Renal cortical epithelial cell (primary cell): ENCODE results near the gene DTX2. TPM values are rescaled to one million over a fixed set of nuclear protein-coding genes. Genes with fewer than 3 reads are reported as not detected.
"Not testable (repeated sequence)": the region's sequence is repeated elsewhere in the genome, so short reads cannot be mapped to it uniquely, and the experiment has no call there.

Experiments used
- DNase-seq: peaks from one replicate; pipeline ENCODE4 v3.0.0-alpha.2; 2011; ENCODE audit warnings: low read depth
- total RNA-seq: library from RNA; depleted of rRNA; stranded (reverse); fragments of >200 nt; gene quantifications from 2 replicates; pipeline ENCODE4 v1.2.3, GENCODE V29; 2014

DTX2 gene
- total RNA-seq, 1 donor from 2014 or later: 10.2 TPM

GRCh38 chr7:76443846-76444245, 17.7 kb upstream of the DTX2 start:
- not testable (repeated sequence) for DNase-seq

- peak; percentile 66 for DNase-seq
Observed at GRCh38 chr7:76445577-76446008, 15.9 kb upstream of the DTX2 start.

- DNase-seq: not testable (repeated sequence)
Observed at GRCh38 chr7:76457017-76457416, 4.5 kb upstream of the DTX2 start.

GRCh38 chr7:76458504-76458903, 3.0 kb upstream of the DTX2 start:
- DNase-seq: not testable (repeated sequence)

- DNase-seq: not testable (repeated sequence)
Observed at GRCh38 chr7:76460767-76461166, 742 bp upstream of the DTX2 start.

- not testable (repeated sequence) for DNase-seq
Observed at GRCh38 chr7:76462271-76462882, 868 bp downstream of the DTX2 start.

GRCh38 chr7:76464959-76465358, 3.5 kb downstream of the DTX2 start:
- DNase-seq: not testable (repeated sequence)

GRCh38 chr7:76465950-76466349, 4.4 kb downstream of the DTX2 start:
- not testable (repeated sequence) for DNase-seq

GRCh38 chr7:76467743-76468404, 6.4 kb downstream of the DTX2 start:
- peak; percentile 2 for DNase-seq

- DNase-seq: not testable (repeated sequence)
Observed at GRCh38 chr7:76471556-76472221, 10.2 kb downstream of the DTX2 start.

GRCh38 chr7:76473097-76473496, 11.6 kb downstream of the DTX2 start:
- DNase-seq: not testable (repeated sequence)

GRCh38 chr7:76476280-76476679, 14.8 kb downstream of the DTX2 start:
- DNase-seq: not testable (repeated sequence)

GRCh38 chr7:76476742-76477474, 15.4 kb downstream of the DTX2 start:
- DNase-seq: not testable (repeated sequence)

- DNase-seq: not testable (repeated sequence)
Observed at GRCh38 chr7:76479628-76480027, 18.1 kb downstream of the DTX2 start.

GRCh38 chr7:76480403-76481253, 19.1 kb downstream of the DTX2 start:
- DNase-seq: not testable (repeated sequence)

- DNase-seq: not testable (repeated sequence)
Observed at GRCh38 chr7:76482660-76483059, 21.2 kb downstream of the DTX2 start.

GRCh38 chr7:76483081-76483480, 21.6 kb downstream of the DTX2 start:
- DNase-seq: not testable (repeated sequence)

GRCh38 chr7:76484456-76484855, 22.9 kb downstream of the DTX2 start:
- DNase-seq: not testable (repeated sequence)

- not testable (repeated sequence) for DNase-seq
Observed at GRCh38 chr7:76485822-76486610, 24.5 kb downstream of the DTX2 start.

GRCh38 chr7:76486618-76487017, 25.1 kb downstream of the DTX2 start:
- DNase-seq: not testable (repeated sequence)
